ENCODE measurements around the gene PTK7. TPM values are rescaled to one million over a fixed set of nuclear protein-coding genes. Genes with fewer than 3 reads are reported as not detected.
A peak's percentile ranks its signal among the peaks of the same experiment; 100 is the strongest.

PTK7 gene
- total and polyA plus RNA-seq, 2 experiments from 2014 or later, result 46.1 to 147 TPM

DNA sequence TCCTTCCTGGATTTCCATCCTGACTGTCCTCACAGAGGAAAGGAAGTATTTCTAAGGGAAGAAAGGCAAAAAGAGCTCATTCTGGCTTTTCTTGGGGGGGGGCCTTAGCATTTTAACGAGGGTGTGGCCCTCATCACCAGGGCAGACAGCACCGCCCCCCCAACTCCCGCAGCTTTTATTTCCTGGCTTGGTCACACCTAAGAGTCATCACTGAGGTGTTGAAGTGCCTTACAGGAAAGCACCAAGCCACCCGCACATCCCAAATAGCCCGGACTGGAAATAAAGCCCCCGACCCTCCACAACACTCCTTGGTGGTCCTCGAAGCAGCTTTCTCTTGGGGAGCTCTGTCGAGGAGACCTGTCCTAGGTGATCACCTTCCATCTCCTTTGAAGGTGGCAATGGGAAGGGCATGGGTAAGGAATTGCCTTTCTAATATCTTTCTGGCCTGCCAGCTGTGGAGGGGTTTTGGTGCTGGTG is 1.3 kb downstream of the PTK7 start:
- Mint-ChIP-seq H3K27me3 (ENCODE audit: insufficient read depth, low read depth, poor library complexity) (peaks cover 12% of the 10 kb centered on the region), H3K4me3 (peak overlapping the region; percentile 89), H3K4me1 (peaks cover 34% of the 10 kb centered on the region), H3K27ac (peak overlapping the region; percentile 59; the same call in 1 of the 2 replicates), H3K36me3 (ENCODE audit: low read depth) (peaks cover 13% of the 10 kb centered on the region), H3K9me3 (no peaks in the 10 kb centered on the region; the same call in 2 of the 3 replicates)
- ATAC-seq, result no peak; the same call in 2 of the 3 replicates
- H3F3A ChIP-seq (replicated peaks; ENCODE audit: low read depth), result 0 out of 2 replicates have a peak, but pooled peaks cover 3% of the 10 kb centered on the region
- H3K27ac ChIP-seq (ENCODE audit: low read depth), result 0 out of 2 replicates have a peak overlapping the region, but pooled peaks have one; percentile 16
- H3K36me3 ChIP-seq (ENCODE audit: insufficient read depth), result no peaks in the 10 kb centered on the region; the same call in 1 of the 2 replicates
- H3K4me2 ChIP-seq, result peak overlapping the region; percentile 90
- no peak for TF ChIP-seq CREB1 (CRISPR knock-in tag; IDR thresholded peaks at IDR 0.05; ENCODE audit: low read depth)
- TF ChIP-seq, protein P1, sequence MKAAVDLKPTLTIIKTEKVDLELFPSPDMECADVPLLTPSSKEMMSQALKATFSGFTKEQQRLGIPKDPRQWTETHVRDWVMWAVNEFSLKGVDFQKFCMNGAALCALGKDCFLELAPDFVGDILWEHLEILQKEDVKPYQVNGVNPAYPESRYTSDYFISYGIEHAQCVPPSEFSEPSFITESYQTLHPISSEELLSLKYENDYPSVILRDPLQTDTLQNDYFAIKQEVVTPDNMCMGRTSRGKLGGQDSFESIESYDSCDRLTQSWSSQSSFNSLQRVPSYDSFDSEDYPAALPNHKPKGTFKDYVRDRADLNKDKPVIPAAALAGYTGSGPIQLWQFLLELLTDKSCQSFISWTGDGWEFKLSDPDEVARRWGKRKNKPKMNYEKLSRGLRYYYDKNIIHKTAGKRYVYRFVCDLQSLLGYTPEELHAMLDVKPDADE (IDR thresholded peaks at IDR 0.05), result no peak
- TF ChIP-seq, protein P2, sequence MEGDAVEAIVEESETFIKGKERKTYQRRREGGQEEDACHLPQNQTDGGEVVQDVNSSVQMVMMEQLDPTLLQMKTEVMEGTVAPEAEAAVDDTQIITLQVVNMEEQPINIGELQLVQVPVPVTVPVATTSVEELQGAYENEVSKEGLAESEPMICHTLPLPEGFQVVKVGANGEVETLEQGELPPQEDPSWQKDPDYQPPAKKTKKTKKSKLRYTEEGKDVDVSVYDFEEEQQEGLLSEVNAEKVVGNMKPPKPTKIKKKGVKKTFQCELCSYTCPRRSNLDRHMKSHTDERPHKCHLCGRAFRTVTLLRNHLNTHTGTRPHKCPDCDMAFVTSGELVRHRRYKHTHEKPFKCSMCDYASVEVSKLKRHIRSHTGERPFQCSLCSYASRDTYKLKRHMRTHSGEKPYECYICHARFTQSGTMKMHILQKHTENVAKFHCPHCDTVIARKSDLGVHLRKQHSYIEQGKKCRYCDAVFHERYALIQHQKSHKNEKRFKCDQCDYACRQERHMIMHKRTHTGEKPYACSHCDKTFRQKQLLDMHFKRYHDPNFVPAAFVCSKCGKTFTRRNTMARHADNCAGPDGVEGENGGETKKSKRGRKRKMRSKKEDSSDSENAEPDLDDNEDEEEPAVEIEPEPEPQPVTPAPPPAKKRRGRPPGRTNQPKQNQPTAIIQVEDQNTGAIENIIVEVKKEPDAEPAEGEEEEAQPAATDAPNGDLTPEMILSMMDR (conservative IDR thresholded peaks at IDR 0.05; ENCODE audit: low read depth in 2 of 2), result no peak
- no peak for TF ChIP-seq EZH2 (IDR thresholded peaks at IDR 0.05; ENCODE audit: low read depth, unreplicated experiment)
- TF ChIP-seq STAT1 (IDR thresholded peaks at IDR 0.05; ENCODE audit: unreplicated experiment), result no peak
- TF ChIP-seq REST (IDR thresholded peaks at IDR 0.05; ENCODE audit: unreplicated experiment), result no peak
- no peak for TF ChIP-seq EZH2phosphoT487 (IDR thresholded peaks at IDR 0.05; ENCODE audit: unreplicated experiment)
- TF ChIP-seq ZNF114 (CRISPR knock-in tag; IDR thresholded peaks at IDR 0.05), result no peak
- TF ChIP-seq ZNF331 (CRISPR knock-in tag; IDR thresholded peaks at IDR 0.05; ENCODE audit: low read depth), result no peak
- no peak for TF ChIP-seq POLR2AphosphoS5 (IDR thresholded peaks at IDR 0.05; ENCODE audit: low read depth)
- TF ChIP-seq, protein P3, sequence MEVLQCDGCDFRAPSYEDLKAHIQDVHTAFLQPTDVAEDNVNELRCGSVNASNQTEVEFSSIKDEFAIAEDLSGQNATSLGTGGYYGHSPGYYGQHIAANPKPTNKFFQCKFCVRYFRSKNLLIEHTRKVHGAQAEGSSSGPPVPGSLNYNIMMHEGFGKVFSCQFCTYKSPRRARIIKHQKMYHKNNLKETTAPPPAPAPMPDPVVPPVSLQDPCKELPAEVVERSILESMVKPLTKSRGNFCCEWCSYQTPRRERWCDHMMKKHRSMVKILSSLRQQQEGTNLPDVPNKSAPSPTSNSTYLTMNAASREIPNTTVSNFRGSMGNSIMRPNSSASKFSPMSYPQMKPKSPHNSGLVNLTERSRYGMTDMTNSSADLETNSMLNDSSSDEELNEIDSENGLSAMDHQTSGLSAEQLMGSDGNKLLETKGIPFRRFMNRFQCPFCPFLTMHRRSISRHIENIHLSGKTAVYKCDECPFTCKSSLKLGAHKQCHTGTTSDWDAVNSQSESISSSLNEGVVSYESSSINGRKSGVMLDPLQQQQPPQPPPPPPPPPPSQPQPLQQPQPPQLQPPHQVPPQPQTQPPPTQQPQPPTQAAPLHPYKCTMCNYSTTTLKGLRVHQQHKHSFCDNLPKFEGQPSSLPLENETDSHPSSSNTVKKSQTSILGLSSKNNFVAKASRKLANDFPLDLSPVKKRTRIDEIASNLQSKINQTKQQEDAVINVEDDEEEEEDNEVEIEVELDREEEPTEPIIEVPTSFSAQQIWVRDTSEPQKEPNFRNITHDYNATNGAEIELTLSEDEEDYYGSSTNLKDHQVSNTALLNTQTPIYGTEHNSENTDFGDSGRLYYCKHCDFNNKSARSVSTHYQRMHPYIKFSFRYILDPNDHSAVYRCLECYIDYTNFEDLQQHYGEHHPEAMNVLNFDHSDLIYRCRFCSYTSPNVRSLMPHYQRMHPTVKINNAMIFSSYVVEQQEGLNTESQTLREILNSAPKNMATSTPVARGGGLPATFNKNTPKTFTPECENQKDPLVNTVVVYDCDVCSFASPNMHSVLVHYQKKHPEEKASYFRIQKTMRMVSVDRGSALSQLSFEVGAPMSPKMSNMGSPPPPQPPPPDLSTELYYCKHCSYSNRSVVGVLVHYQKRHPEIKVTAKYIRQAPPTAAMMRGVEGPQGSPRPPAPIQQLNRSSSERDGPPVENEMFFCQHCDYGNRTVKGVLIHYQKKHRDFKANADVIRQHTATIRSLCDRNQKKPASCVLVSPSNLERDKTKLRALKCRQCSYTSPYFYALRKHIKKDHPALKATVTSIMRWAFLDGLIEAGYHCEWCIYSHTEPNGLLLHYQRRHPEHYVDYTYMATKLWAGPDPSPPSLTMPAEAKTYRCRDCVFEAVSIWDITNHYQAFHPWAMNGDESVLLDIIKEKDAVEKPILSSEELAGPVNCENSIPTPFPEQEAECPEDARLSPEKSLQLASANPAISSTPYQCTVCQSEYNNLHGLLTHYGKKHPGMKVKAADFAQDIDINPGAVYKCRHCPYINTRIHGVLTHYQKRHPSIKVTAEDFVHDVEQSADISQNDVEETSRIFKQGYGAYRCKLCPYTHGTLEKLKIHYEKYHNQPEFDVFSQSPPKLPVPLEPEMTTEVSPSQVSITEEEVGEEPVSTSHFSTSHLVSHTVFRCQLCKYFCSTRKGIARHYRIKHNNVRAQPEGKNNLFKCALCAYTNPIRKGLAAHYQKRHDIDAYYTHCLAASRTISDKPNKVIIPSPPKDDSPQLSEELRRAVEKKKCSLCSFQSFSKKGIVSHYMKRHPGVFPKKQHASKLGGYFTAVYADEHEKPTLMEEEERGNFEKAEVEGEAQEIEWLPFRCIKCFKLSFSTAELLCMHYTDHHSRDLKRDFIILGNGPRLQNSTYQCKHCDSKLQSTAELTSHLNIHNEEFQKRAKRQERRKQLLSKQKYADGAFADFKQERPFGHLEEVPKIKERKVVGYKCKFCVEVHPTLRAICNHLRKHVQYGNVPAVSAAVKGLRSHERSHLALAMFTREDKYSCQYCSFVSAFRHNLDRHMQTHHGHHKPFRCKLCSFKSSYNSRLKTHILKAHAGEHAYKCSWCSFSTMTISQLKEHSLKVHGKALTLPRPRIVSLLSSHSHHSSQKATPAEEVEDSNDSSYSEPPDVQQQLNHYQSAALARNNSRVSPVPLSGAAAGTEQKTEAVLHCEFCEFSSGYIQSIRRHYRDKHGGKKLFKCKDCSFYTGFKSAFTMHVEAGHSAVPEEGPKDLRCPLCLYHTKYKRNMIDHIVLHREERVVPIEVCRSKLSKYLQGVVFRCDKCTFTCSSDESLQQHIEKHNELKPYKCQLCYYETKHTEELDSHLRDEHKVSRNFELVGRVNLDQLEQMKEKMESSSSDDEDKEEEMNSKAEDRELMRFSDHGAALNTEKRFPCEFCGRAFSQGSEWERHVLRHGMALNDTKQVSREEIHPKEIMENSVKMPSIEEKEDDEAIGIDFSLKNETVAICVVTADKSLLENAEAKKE (CRISPR knock-in tag; IDR thresholded peaks at IDR 0.05), result no peak
- TF ChIP-seq JUNB (IDR thresholded peaks at IDR 0.05; ENCODE audit: unreplicated experiment), result no peak
- TF ChIP-seq NANOG (IDR thresholded peaks at IDR 0.05; ENCODE audit: borderline replicate concordance), result no peak
- no peaks in the 10 kb centered on the region for H3K9me2 ChIP-seq (ENCODE audit: insufficient read depth)
- no peak for DNase-seq (ENCODE audit: low spot score)
- H3K4me3 ChIP-seq, result peak overlapping the region; percentile 98
- H3K4me1 ChIP-seq (ENCODE audit: insufficient read depth), result peaks cover 33% of the 10 kb centered on the region
- H4K20me1 ChIP-seq (replicated peaks; ENCODE audit: insufficient read depth), result peaks cover 38% of the 10 kb centered on the region
- H2AFZ ChIP-seq, result no peak overlapping the region; the same call in 1 of the 2 replicates
- peaks cover 60% of the 10 kb centered on the region for H3K79me2 ChIP-seq (replicated peaks; ENCODE audit: insufficient read depth)
- H3K27me3 ChIP-seq (ENCODE audit: insufficient read depth), result no peaks in the 10 kb centered on the region

All from GM23338 (cell line).